Measurements from ENCODE around the gene LYST. TPM values are rescaled to one million over a fixed set of nuclear protein-coding genes. Genes with fewer than 3 reads are reported as not detected.

The LYST gene
- total RNA-seq, 4 donors from 2014 or later, result 22.9 to 44.4 (median 31.9) TPM

GRCh38 chr1:235776396-235776795 lies 90.3 kb downstream of the LYST start:
- Histone ChIP-seq H3K27me3 (no peaks in the 10 kb centered on the region), H3K9me3 (no peaks in the 10 kb centered on the region), H3K27ac (replicated peaks in 1 of 4) (no peak overlapping the region), H3K4me3 (no peak overlapping the region), H3K36me3 (peaks cover 9 to 75% (median 29%) of the 10 kb centered on the region in 4 donors), H3K4me1 (no peaks in the 10 kb centered on the region)
- TF ChIP-seq POLR2AphosphoS5 (IDR thresholded peaks at IDR 0.05), result no peak
- no peak for TF ChIP-seq POLR2A (IDR thresholded peaks at IDR 0.05; ENCODE audit: low read depth)
- no peak for TF ChIP-seq EP300 (IDR thresholded peaks at IDR 0.05)
- TF ChIP-seq, protein P1, sequence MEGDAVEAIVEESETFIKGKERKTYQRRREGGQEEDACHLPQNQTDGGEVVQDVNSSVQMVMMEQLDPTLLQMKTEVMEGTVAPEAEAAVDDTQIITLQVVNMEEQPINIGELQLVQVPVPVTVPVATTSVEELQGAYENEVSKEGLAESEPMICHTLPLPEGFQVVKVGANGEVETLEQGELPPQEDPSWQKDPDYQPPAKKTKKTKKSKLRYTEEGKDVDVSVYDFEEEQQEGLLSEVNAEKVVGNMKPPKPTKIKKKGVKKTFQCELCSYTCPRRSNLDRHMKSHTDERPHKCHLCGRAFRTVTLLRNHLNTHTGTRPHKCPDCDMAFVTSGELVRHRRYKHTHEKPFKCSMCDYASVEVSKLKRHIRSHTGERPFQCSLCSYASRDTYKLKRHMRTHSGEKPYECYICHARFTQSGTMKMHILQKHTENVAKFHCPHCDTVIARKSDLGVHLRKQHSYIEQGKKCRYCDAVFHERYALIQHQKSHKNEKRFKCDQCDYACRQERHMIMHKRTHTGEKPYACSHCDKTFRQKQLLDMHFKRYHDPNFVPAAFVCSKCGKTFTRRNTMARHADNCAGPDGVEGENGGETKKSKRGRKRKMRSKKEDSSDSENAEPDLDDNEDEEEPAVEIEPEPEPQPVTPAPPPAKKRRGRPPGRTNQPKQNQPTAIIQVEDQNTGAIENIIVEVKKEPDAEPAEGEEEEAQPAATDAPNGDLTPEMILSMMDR (IDR thresholded peaks at IDR 0.05), result no peak
- 87% methylated on average over 3 of the region's 3 CpGs for WGBS
- DNase-seq (ENCODE audit: extremely low spot score), result no peak
- intact Hi-C loops (cut with DNase I), result loop anchor here (10.0 kb wide), 1 partner anchor 262 kb away; no protein-coding TSS in a partner anchor

GRCh38 chr1:235775246-235775860 lies 91.4 kb downstream of the LYST start:
- Histone ChIP-seq H3K4me1 (no peaks in the 10 kb centered on the region), H3K27ac (replicated peaks in 1 of 4) (no peak overlapping the region), H3K27me3 (no peaks in the 10 kb centered on the region), H3K9me3 (no peaks in the 10 kb centered on the region), H3K4me3 (no peak overlapping the region), H3K36me3 (peaks cover 9 to 70% (median 29%) of the 10 kb centered on the region in 4 donors)
- TF ChIP-seq EP300 (IDR thresholded peaks at IDR 0.05) (no peak), POLR2AphosphoS5 (IDR thresholded peaks at IDR 0.05) (no peak), POLR2A (IDR thresholded peaks at IDR 0.05; ENCODE audit: low read depth) (no peak)
- TF ChIP-seq, protein P1 (IDR thresholded peaks at IDR 0.05), result no peak
- intact Hi-C loops (cut with DNase I), result loop anchor here (10.0 kb wide), 1 partner anchor 261 kb away; no protein-coding TSS in a partner anchor
- no peak for DNase-seq (ENCODE audit: extremely low spot score)

DNA sequence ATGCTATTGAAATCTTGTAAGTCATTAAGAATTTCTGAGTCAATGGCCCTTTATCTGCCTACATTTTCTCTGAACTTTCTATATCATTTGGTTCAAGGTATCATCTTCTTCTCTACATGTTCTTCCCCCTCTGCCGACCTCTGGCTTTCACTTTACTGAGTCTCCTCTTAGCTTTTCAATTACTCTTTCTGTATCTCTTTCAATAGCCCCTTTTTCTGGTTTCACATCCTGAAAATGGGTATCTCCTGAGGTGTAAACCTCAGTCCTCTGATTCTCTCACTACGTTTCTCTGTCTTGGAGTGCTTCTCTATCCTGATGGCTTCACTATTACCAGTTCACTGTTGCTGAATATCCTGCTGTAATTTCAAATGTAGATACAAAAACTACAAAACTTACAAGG lies 98.9 kb downstream of the LYST start:
- WGBS, result 86% methylated on average over 2 of the region's 2 CpGs
- no peaks in the 10 kb centered on the region for H3K9me3 ChIP-seq
- intact Hi-C loops (cut with DNase I), result no loop called here

DNA sequence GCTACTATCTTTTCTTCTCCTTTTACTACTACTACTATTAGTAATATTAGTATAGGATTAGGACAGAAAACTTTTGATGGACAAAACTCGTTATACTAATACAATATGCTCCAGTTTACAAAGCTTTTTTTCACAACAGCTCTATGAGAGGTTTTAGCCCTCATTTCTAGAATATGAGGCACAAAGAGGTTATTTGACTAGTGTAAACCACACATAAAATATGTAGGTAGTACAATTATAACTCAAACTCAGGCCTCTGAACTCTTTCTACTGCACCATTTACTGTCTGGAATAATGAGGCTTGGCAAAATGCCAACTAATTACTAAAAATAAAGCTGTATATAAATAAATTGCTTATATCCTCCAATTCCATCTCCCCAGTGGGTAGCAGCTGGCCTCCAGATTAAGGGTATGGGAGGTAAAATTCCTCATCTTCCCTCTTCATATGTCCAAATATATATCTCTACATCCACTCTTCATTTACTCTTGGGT lies 99.9 kb downstream of the LYST start:
- Histone ChIP-seq H3K36me3 (peaks cover 0 to 56% (median 29%) of the 10 kb centered on the region in 4 donors), H3K27me3 (no peaks in the 10 kb centered on the region), H3K9me3 (no peaks in the 10 kb centered on the region), H3K4me3 (no peak overlapping the region), H3K27ac (replicated peaks in 1 of 4) (no peak overlapping the region), H3K4me1 (no peaks in the 10 kb centered on the region)
- intact Hi-C loops (cut with DNase I), result no loop called here
- no peak for TF ChIP-seq EP300 (IDR thresholded peaks at IDR 0.05)
- no peak for TF ChIP-seq POLR2AphosphoS5 (IDR thresholded peaks at IDR 0.05)
- TF ChIP-seq, protein P1 (IDR thresholded peaks at IDR 0.05), result no peak
- TF ChIP-seq POLR2A (IDR thresholded peaks at IDR 0.05; ENCODE audit: low read depth), result no peak
- 89% methylated on average over 1 of the region's 1 CpG for WGBS
- no peak for DNase-seq (ENCODE audit: extremely low spot score)

More for the DNA sequence above, 98.9 kb downstream of the LYST start:
- Histone ChIP-seq H3K4me3 (no peak overlapping the region), H3K4me1 (no peaks in the 10 kb centered on the region), H3K27ac (replicated peaks in 1 of 4) (no peak overlapping the region), H3K36me3 (peaks cover 0 to 54% (median 23%) of the 10 kb centered on the region in 4 donors), H3K27me3 (no peaks in the 10 kb centered on the region)
- DNase-seq (ENCODE audit: extremely low spot score), result no peak
- no peak for TF ChIP-seq POLR2AphosphoS5 (IDR thresholded peaks at IDR 0.05)
- TF ChIP-seq EP300 (IDR thresholded peaks at IDR 0.05), result no peak
- TF ChIP-seq, protein P1 (IDR thresholded peaks at IDR 0.05), result no peak
- no peak for TF ChIP-seq POLR2A (IDR thresholded peaks at IDR 0.05; ENCODE audit: low read depth)
